DMS114 treated with DMSO at 0.1 percent for 48 hours (cell line): ENCODE data around the gene ANKS3.

ENCODE experiments used
- DNase-seq: peaks from one replicate; lab custom pipeline; 2025; ENCODE audit not compliant: unreplicated experiment; lab: John Stamatoyannopoulos, UW

Gene ANKS3

GRCh38 chr16:4685776-4686496 is 48.1 kb downstream of the ANKS3 start:
- no peak for DNase-seq

DNA sequence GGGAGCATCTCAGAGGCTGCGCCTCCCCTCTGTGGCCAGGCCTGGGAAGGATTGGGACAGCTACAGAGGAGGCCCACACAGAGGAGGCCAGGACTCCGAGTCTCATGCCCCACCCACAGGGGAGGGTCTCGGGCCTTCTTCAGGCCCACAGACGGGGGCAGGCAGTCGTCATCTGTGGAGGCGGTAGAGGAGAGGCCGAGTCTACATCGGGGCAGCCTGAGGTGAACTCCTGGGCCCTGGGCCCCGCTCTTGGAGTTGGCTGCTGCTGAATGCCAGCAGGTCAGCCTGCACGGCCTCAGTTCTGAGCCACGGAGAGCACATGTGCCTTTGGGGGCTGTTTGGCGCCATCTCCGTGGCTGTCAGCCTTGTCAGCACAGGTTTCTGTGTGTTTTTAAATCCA is 48.8 kb downstream of the ANKS3 start:
- no peak for DNase-seq

DNA sequence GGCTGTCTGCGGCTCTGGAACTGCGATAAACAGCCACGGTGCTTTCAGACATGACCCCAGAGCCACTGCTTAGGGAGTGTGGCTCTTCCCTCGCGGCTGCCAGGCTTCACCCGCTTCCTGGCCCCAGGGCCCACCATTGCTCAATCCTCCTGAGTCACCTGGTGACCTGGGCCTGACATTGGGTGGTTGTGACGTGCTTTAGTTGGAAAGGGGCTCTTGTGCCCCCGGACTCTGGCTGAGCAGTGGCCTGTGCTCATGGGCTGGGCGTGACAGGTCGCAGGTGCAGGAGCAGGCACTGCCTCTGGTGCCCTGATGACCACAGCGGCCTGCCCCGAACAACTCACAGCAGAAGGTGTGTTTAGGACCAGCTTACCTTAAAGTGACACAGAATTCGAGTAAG is 49.3 kb downstream of the ANKS3 start:
- no peak for DNase-seq

DNA sequence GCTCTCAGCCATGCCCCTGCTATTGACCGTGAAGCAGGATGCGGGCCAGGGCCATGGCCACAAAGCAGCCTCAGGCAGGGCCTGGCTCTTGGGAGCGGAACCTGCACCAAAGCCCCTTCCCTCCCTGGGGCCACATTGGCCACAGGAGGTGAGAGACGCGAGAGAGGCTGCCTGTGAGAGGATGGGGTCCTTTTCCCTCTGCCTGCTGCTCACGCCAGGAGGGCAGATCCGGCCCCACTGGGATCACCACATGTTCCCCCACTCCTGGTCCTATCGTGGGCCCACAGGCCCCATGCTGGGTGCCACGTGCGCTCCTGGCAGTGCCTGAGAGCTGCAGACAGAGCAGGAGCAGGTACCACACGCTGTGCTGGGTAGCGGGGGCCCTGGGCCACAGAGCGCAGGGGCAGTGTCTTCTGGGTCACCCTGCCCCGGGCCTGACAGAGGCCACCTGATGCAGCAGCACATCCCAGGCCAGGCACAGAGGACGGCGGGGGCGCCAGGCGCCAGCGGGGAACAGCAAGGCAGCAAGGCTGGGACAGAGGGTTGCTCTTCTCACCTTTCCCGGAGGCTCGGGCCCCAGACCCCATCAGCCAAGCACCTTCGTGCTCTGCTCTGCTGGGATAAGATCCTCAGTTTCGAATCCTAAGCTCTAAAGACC is 49.9 kb downstream of the ANKS3 start:
- DNase-seq = no peak

GRCh38 chr16:4683255-4684057 is 50.6 kb downstream of the ANKS3 start:
- no peak for DNase-seq

DNA sequence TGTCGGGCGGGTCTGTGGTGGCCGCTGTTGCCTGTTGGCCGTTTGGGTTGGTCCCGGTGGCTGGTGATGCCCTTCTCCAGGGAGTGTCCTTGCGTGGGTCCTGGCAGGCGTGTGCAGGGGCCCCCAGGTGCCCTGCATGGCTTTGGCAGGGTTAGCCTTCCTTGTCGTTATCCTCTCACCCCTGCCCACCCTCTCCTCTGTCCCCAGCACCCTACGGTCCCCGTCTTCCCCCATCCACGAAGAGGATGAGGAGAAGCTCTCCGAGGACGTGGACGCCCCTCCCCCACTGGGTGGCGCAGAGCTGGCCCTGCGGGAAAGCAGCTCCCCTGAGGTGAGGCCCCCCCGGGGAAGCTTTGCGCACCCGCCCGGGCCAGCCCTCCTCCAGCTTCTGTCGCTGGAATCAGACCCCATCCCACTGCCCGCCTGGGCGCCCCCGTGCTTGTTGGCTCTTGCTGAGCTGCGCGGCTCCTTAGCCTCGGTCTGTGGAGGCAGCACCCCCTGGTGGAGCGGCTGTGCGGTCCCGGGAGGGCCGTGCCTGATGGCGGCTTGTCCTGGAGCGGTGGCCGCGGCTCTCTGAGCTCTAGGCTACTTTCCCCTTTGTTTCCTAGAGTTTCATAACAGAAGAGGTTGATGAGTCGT is 51.3 kb downstream of the ANKS3 start:
- DNase-seq = no peak

DNA sequence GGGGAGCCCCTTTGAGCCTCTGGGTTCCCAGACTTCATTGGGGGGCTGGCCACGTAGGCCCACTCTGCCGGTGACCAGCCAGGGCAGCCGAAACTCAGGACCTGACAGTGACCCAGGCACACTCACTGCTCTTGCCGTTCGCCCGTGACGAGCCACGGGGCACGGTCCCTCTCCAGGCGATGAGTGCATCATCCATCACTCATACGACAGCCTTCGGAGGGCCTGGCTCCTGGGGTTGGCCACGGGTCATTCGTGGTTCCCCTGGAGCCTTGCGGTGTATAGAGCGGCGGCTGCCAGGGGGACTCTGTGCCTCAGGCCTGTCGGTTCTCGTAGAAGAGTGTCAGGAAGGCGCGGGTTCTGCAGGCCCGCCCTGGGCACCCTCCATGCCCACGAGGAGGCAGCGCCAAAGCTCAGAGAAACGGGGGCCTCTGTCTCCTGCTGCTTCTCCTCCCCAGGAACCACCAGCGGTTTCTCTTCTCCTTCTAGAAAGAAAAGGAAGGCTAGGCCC is 51.9 kb downstream of the ANKS3 start:
- no peak for DNase-seq

- no peak for DNase-seq
Observed at GRCh38 chr16:4681471-4682083, 52.5 kb downstream of the ANKS3 start.

DNA sequence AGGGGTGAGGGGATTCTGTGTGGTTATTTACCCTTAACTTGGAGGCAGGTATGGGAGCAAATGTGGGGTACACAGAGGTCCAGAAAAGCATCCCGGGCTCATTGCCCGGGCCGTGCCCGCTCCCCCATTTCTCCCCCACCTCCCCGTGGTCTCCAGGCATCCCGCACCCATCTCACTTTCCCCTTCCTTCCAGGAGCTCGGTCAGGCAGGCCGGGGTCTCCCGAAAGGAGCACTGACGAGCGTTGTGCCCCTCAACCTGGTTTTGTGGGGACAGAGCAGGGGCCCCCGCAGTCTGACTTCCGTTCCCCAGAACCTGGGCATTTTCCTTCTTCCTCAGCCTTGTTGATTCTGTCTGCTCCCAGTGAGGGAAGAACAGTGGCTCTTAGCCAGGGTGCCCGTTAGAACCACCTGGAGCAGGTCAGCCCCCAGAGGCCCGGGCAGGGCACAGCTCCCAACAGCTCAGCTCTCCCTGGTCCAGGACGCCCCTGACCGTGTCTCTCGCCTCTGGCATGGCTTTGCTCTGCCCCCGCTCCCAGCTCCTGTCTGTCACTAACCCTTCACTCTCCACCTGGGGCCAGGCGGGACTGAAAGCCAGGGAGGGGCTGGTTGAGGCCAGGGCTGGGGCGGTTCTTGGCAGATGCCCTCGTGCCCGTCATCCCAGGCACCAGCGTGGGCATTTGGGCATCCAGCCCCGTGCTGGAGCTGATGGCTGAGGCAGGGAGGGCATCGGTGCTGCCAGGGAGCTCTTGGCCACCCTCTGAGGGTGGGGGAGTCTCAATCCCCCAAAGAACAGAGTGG is 53.2 kb downstream of the ANKS3 start:
- no peak for DNase-seq

- DNase-seq = no peak
Observed at GRCh38 chr16:4679850-4680636, 54.0 kb downstream of the ANKS3 start.

- DNase-seq = no peak
Observed at GRCh38 chr16:4679156-4679849, 54.8 kb downstream of the ANKS3 start.

GRCh38 chr16:4678596-4678995 is 55.5 kb downstream of the ANKS3 start:
- no peak for DNase-seq

DNA sequence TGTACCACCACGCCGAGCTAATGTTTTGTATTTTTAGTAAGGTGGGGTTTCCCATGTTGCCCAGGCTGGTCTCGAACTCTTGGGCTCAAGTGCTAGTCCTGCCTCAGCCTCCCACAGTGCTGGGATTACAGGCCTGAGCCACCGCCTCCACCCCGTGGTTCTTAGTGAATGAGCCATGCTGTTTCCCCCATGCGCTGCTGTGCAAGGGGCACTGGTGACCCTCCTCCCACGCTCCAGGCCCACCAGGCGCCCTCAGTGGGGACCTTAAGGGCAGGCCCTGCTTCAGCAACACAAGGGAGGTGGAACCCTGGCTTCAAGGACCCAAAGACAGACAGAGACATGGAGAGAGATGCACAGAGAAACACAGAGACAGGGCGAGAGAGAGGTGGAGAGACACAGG is 56.1 kb downstream of the ANKS3 start:
- no peak for DNase-seq

DNA sequence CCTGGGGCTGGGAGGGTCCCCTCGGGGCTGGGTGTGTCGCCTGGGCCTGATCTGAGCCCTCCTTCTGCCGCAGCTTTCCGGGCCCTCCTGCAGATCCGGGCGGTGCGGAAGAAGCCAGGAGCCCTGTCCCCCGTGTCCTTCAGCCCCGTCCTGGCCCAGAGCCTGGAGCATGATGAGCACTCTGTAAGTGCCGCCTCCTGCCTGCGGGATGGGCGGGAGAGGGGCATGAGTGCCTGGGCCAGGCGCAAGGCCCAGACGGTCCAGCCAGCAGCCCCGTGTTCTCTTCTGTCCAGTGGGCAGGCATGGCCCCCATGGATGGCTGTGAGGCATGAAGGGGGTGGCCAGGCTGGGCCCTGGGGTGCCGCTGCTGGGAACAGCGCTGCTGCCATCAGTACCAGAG is 56.7 kb downstream of the ANKS3 start:
- no peak for DNase-seq

- no peak for DNase-seq
Observed at GRCh38 chr16:4676831-4677230, 57.2 kb downstream of the ANKS3 start.

DNA sequence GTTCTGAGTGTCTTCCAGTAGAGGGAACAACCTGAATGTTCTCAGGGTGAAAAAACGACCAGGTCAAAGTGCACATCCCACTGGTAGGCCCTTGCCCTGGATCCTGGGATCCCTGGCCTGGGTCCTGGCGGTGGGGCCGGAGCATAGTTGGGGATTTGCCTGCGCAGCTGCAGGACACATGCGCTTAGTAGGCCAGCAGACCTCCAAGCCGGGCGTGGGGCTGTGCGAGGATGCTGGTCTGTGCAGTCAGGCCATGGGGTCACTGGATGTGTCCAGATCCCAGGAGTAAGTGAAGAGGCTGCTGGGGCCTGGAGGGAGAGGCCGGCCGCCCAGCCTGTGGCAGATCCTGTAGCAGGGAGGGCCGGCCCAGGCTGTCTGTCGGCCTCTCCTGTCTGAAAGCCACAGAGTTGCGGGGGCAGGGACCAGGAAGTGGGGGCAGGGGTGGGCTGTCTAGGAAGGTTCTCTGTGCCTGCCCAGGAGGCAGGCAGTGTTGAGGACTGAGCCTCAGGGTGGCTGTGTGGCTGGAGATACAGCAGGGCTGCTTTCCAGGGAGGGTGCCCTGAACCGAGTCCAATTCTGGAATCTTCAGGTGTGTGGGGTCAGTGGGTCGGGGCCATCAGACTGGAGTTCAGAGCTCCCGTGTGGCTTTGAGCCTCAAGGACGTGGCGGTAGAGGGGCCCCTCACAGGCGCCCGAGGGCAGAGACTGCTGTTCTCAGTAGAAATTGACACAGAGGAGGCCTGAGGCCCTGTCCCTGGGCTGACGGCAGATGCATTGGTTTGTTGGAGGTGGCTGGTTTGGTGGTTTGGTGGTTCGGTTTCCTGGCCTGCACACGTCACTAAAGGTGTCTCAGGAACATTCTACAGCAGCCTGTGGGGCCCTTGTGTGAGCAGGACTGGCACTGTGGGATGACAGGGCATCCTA is 57.9 kb downstream of the ANKS3 start:
- no peak for DNase-seq

GRCh38 chr16:4674926-4675530 is 59.0 kb downstream of the ANKS3 start:
- DNase-seq = no peak
